A172 (cell line): ENCODE measurements around the gene MAP1LC3B. TPM values are rescaled to one million over a fixed set of nuclear protein-coding genes. Genes with fewer than 3 reads are reported as not detected.
"Not testable (repeated sequence)": the region's sequence is repeated elsewhere in the genome, so short reads cannot be mapped to it uniquely, and the experiment has no call there.

Experiments used
- DNase-seq: peaks from one replicate; pipeline ENCODE4 v3.0.0-alpha.2; 2015; ENCODE audit warnings: low spot score
- total RNA-seq: library from RNA; depleted of rRNA; stranded (reverse); fragments of >200 nt; shearing (Covaris generic); gene quantifications from 2 replicates; pipeline ENCODE4 v1.2.3, GENCODE V29; 2014

Gene MAP1LC3B
- total RNA-seq, 1 experiment from 2014 or later, result 35.9 TPM

- no peak for DNase-seq
Observed at GRCh38 chr16:87360862-87361610, 31.1 kb upstream of the MAP1LC3B start.

DNA sequence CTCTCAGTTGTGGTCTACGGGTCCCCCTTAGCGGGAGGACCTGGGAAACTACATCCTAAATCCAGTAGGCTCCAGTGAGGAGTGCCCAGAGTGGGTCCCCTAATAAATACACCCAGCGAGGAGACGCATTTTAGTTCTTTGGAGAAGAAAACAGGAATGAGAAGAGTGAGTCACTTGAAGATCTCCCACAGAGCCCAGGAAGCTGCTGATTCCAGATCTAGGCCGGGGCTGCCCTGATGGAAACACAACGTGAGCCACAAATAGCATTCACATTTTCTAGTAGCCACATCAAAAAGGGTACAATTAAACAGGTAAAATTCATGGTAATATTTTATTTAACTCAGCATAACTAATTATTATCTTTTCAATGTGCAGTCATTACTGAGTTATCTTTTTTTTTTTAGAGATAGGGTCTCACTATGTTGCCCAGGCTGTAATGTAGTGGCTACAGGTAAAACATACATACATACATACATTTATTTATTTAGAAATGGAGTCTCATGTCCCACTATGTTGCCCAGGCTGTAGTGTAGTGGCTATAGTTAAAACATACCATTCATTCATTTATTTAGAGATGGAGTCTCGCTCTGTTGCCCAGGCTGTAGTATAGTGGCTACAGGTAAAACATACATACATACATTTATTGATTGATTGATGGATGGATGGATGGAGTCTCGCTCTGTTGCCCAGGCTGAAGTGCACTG lies 30.1 kb upstream of the MAP1LC3B start:
- DNase-seq, result no peak

- DNase-seq, result not testable (repeated sequence)
Observed at GRCh38 chr16:87362828-87363559, 29.1 kb upstream of the MAP1LC3B start.

DNA sequence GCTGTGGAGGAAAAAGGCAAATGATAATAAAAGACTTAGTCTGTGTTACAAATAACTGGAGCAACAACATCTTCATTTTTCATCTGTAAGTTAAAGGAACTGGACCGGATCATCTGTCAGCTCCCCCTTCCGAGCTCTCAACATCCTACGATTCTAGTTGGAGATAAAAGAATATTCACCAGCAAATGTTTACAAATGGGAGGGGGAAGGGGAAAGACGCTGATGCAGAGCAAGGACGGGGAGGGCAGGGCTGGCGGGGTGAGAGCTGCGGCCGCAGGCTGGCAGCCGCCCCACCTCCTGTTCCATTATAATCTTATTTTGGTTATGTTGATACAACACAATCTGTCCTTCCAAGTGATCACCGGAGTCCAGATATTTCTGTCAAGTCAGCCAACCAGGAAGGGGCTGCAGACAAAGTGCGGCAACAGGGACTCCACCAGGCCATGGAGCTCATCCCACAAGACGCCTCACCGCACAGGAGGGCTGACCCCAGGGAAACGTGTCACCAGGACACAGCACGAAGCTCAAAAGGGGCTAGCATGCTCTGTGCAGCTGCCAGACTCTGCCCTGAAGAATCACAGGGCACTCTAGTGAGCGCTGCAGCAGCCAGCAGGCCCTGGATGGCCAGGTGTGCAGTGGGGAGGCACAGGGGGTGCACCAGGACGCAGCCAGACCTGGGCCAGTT lies 28.2 kb upstream of the MAP1LC3B start:
- no peak for DNase-seq

DNA sequence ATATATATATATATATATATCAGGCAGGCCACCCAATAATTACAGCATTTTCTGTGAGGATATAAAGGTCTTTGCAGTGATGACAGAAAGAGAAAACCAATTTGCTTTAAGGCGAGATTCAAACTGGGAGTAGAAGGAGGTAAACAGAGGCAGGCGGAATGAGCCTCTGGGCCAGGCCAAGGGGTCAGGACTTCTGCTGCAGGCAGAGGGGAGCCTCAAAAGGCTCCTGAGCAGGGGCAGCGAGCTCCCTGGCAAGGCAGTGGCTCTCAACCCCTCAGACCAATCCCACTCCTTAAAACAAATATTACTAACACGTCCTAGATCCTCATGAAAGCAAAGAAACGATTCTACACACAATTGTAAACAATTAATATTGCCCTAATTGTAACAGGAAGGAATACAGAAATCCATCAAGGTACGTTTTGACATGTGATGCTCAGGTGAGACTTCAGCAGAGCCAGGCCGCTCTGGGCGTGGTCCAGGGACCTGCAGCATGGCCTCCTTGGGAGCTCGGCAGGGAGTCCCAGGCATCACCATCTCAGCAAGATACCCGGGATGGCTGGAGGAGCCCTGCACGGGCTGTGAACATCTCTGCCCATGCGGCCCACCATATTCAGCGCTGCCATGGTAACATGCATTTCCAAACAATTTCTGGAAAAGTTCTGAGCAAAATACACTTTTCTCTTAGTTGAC lies 27.0 kb upstream of the MAP1LC3B start:
- DNase-seq, result no peak

DNA sequence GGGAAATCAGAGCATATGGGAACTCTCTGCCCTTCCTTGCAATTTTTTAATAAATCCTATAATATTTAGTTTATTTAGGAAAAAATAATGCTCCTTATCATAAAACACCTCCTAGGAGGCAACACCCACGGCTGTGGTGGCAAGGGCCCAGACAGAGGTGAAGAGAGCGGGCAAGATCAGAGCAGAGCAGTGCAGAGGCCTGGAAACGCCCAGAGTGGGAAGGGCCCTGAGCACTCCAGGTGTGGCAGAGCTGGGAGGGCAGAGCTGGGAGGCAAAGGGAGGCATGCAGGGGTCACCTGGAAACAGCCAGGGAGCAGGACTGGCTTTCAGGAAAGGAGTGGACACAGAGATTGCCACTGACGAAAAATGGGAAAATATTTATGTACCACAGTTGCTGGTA lies 25.8 kb upstream of the MAP1LC3B start:
- no peak for DNase-seq

DNA sequence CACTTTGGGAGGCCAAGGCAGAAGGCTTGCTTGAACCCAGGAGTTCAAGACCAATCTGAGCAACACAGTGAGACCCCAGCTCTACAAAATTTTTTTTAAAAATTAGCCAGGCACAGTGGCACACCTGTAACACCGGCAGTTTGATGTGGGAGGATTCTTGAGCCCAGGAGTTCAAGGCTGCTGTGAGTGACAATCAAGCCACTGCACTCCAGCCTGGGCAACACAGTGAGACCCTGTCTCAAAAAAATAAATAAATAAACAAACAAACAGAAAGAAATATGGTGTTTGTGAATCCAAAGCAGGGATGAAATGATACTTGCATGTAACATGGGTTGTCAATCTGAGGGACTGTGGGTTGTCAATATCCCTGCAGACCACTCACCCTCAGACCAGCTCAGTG lies 25.2 kb upstream of the MAP1LC3B start:
- DNase-seq, result no peak

DNA sequence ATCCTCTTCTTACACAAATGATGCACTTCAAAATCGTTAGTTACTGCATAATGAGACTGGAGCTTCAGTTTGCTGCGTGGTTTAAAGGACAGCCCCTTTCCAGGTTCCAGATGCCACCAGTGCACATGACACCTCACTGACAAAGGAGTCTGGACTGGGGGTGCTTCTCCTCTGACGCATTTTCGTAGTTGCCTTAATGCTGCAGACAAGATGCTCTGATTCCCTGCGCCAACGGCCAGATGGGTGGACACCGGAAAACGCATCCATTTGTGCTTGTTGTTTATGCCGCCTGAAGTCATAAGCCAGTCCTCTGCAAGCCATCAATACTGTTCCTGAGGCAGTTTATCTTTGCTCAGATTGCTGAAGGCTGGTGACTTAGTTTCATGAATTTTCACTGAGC lies 24.6 kb upstream of the MAP1LC3B start:
- no peak for DNase-seq

- no peak for DNase-seq
Observed at GRCh38 chr16:87368029-87368770, 23.9 kb upstream of the MAP1LC3B start.

GRCh38 chr16:87369117-87369765 lies 22.9 kb upstream of the MAP1LC3B start:
- DNase-seq, result no peak

GRCh38 chr16:87369796-87370719 lies 22.1 kb upstream of the MAP1LC3B start:
- no peak for DNase-seq

GRCh38 chr16:87371261-87371866 lies 20.8 kb upstream of the MAP1LC3B start:
- no peak for DNase-seq

- DNase-seq, result no peak
Observed at GRCh38 chr16:87372305-87372704, 19.8 kb upstream of the MAP1LC3B start.

GRCh38 chr16:87374313-87374712 lies 17.8 kb upstream of the MAP1LC3B start:
- no peak for DNase-seq

GRCh38 chr16:87375426-87376135 lies 16.6 kb upstream of the MAP1LC3B start:
- peak; percentile 41 for DNase-seq

DNA sequence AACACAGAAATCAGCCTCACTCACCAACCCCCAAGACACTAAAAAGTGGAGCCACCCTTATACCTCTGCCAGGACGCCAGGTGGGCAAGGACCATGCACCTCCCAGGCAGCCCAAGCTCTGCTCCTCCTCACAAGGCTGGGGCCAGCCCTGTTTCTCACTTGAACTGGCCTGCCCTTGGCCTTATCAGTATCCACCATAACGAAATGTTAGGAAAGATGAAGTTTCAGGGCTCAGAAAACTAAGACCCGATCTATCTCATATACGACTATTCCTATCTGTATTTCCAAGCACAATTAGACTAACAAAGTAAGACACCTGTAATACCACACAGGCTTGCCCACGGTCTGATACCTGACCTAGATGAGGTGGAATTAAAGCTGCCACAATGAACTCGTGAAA lies 15.5 kb upstream of the MAP1LC3B start:
- DNase-seq, result no peak

DNA sequence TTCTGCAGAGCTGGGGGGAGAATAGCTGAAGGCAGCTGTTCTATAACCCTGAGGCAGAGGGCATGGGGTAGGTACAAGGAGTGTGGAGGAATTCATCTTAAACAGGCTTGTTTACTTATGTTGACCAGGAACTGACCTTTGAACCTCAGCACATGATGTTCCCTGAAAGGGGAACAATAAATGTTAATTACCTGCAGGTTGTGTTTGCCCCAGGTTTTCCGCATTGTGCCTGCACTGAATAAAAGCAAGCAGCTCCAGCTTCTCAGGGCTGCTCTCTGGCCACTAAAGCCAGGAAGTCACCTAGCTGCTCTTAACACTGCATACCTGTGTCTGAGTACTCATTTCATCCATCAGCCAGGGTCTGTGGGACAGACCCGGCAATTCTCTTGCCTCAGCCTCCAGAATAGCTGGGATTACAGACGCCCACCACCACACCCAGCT lies 12.8 kb upstream of the MAP1LC3B start:
- DNase-seq, result not testable (repeated sequence)

GRCh38 chr16:87380403-87380802 lies 11.7 kb upstream of the MAP1LC3B start:
- no peak for DNase-seq
